Stomach smooth muscle (tissue), 2 donors: ENCODE results near the gene ARMC2.
A peak's percentile ranks its signal among the peaks of the same experiment; 100 is the strongest.

Experiments
- H3K27ac ChIP-seq: one replicate; pipeline ENCODE4 v1.7.0; 2013; ENCODE audit warnings: mild to moderate bottlenecking, low read length, inconsistent platforms
- H3K27me3 ChIP-seq, 2 donors: one replicate each; pipeline ENCODE4 v1.7.0; 2013; ENCODE audit warnings: low read length in 2 of 2; ENCODE audit not compliant: insufficient read depth in 2 of 2, control insufficient read depth in 1 of 2
- H3K36me3 ChIP-seq, 2 donors: one replicate each; pipeline ENCODE4 v1.7.0; 2013; ENCODE audit warnings: low read length in 2 of 2; ENCODE audit not compliant: control insufficient read depth in 2 of 2, insufficient read depth in 2 of 2
- H3K4me1 ChIP-seq: one replicate; pipeline ENCODE4 v1.7.0; 2013; ENCODE audit warnings: low read length; ENCODE audit not compliant: control insufficient read depth, insufficient read depth
- H3K4me3 ChIP-seq, 2 donors: one replicate each; pipeline ENCODE4 v1.7.0; 2013; ENCODE audit warnings: low read length in 2 of 2
- H3K9ac ChIP-seq, 2 donors: one replicate each; pipeline ENCODE4 v1.7.0; 2013; ENCODE audit warnings: low read length in 2 of 2, mild to moderate bottlenecking in 1 of 2
- H3K9me3 ChIP-seq, 2 donors: one replicate each; pipeline ENCODE4 v1.7.0; 2013; ENCODE audit warnings: low read length in 2 of 2; ENCODE audit not compliant: control insufficient read depth in 2 of 2
- donor health status: healthy.
- donor health status: Pancreatic carcinoma.

Gene ARMC2

DNA sequence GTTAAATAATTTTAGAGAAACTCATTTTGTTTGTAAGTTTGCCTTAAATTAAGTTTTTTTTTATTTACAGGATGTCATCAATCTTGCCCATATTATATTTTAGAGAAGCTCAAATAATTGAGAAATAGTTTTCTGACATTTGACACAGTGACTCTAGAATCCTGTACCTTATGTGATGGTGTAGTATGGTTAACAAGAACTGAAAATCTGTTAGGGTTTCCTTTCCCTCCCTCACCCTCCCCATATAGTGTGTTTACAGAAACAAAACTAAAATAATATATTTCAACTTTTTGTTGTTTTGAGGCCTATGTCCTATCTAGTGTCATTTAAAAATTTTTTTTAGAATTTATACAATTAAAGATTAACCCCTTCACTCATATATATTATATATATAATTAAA is 154.7 kb downstream of the ARMC2 start:
- Histone ChIP-seq H3K27me3 (no peaks in the 10 kb centered on the region), H3K9ac (peak overlapping the region; percentile 22 to 62), H3K4me1 (peaks cover 2% of the 10 kb centered on the region), H3K4me3 (no peak overlapping the region), H3K9me3 (no peaks in the 10 kb centered on the region), H3K27ac (peak overlapping the region; percentile 26), H3K36me3 (peaks cover 11 to 14% of the 10 kb centered on the region in 2 donors)

DNA sequence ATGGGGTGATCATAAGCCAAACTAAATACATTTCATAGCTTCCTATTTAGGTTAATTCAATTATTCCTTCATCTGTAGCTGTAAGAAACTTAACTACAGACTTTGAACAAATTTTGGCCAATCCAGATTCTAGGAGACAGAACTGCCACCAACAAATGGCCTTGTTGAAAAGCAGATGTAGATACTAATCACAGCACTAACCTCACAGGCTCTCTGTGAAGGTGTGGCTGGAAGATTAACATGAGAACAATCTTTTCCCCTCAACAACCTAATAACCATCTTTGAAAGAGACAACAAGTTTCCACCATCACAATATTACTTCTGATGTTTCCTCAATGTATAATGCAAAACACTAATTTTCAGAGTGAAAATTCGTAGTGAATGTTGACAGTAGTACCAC is 158.6 kb downstream of the ARMC2 start:
- H3K4me1 ChIP-seq, result no peaks in the 10 kb centered on the region
- H3K27me3 ChIP-seq, result no peaks in the 10 kb centered on the region
- peak overlapping the region; percentile 2 to 36 for H3K4me3 ChIP-seq
- no peaks in the 10 kb centered on the region for H3K9me3 ChIP-seq
- H3K36me3 ChIP-seq, result no peaks in the 10 kb centered on the region
- H3K9ac ChIP-seq, result peak overlapping the region in 1 of 2 donors; percentile 86
- peak overlapping the region; percentile 32 for H3K27ac ChIP-seq

DNA sequence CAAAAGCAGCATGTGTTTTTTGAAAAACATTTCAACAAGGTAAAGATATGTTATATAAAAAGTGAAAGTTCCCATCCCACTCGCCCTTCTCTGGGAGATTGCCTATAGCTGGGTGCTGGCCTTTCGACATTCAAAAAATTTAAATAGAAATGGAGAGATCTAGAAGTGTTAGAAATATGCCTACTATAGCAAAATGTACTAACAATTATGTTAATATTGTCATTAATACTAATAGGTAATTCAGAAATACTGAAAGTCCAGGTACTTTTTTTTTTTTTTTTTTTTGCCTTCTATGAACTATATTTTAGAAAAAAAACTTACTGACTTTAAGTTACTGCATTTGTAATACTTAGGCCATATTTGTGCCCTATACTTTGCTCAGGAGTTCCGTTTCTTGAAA is 159.3 kb downstream of the ARMC2 start:
- Histone ChIP-seq H3K9me3 (no peaks in the 10 kb centered on the region), H3K36me3 (no peaks in the 10 kb centered on the region), H3K27ac (no peak overlapping the region), H3K27me3 (no peaks in the 10 kb centered on the region), H3K9ac (peak overlapping the region in 1 of 2 donors; percentile 86), H3K4me1 (no peaks in the 10 kb centered on the region), H3K4me3 (peak overlapping the region; percentile 77 to 89)

DNA sequence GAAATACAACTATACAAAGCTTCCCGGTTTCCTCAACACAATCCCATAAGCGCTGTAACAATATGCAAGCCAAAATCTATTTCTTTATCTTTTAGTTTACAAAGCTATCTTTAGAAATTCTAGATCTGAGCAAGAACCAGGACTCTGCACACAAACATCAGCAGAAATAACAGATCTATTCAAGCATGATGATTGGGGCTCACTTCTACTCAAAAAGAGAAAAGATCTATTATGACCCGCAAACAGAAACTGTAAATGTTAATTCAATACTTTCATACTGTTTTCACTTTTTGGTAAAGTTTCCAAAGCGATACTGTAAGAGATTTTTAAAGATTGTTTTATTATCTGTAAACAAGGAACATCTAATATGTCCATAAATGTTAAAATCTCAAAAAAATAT is 159.8 kb downstream of the ARMC2 start:
- Histone ChIP-seq H3K4me1 (no peaks in the 10 kb centered on the region), H3K4me3 (peak overlapping the region; percentile 77 to 89), H3K9ac (peak overlapping the region; percentile 86 to 89), H3K27ac (peak overlapping the region; percentile 90), H3K9me3 (no peaks in the 10 kb centered on the region), H3K36me3 (no peaks in the 10 kb centered on the region), H3K27me3 (no peaks in the 10 kb centered on the region)

DNA sequence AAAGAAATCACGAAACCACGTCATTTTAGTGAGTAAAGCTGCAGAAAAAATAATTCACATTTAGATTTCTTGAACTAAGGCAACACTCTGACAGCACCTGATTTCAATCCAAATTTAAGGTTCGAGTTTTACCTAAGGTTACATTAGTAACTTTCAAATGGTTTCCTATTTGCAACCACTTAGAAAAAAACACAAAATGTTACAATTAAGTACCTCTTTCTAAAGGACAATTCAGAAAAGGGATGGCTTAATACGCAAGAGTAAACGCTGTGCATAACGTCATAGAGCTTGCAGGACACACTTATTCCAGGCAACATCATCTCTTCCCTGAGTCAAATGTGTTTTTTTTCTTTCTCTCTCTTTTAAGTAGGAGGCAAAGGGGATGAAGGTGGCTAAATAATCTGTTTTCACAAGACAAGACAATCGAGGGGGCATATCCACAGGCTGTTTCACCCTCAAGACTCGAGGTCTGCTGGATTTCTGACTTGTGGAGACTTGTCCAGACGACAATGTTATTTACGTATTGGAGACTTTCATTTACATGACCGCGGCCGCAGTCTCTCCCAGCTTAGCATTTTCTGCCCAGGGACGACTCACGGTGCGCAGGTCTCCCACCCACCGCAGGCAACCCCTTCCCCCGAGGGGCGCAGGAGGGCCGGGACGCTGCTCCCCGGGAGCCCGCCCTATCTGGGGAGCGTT is 160.5 kb downstream of the ARMC2 start:
- peak overlapping the region; percentile 86 to 89 for H3K9ac ChIP-seq
- H3K4me3 ChIP-seq, result peak overlapping the region; percentile 77 to 89
- no peaks in the 10 kb centered on the region for H3K4me1 ChIP-seq
- no peaks in the 10 kb centered on the region for H3K36me3 ChIP-seq
- H3K27ac ChIP-seq, result peak overlapping the region; percentile 90
- H3K9me3 ChIP-seq, result no peaks in the 10 kb centered on the region
- H3K27me3 ChIP-seq, result no peaks in the 10 kb centered on the region

DNA sequence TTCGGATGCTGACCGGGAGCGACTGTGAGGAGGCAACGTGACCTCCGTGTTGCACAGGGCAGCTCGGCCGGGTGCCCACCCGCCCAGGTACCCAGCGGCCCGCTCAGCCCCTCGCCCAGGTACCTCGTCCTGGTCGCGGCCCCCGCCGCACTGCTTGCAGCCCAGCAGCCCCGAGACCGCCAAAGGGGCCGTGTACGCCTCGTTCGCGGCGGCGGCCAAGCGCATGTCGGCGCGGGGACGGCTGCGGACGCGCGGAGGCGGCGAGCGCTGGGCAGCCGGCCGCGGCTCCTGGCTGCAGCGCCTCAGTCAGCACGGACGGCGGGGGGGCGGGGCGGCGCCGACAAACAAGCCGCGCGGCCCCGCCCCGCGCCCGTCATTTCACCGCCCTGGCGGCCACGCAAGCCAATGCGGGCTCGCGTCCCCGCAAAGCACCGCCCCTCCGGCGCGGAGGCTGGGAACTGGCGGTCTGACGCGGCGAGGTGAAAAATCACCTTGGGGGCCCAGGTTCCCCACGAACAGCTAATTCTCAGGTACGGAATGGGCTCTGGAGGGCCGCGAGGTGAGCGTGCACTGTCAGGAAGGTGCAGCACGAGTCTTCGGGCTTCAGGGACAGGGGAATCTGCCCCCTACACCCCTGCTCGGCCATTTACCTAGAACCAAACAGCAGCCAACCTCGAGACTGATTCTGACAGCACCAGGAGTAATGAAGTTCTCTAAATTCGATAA is 161.2 kb downstream of the ARMC2 start:
- Histone ChIP-seq H3K4me3 (peak overlapping the region; percentile 89 to 96), H3K27me3 (no peaks in the 10 kb centered on the region), H3K9ac (peak overlapping the region; percentile 89 to 98), H3K9me3 (no peaks in the 10 kb centered on the region), H3K27ac (peak overlapping the region; percentile 90), H3K4me1 (no peaks in the 10 kb centered on the region), H3K36me3 (no peaks in the 10 kb centered on the region)

DNA sequence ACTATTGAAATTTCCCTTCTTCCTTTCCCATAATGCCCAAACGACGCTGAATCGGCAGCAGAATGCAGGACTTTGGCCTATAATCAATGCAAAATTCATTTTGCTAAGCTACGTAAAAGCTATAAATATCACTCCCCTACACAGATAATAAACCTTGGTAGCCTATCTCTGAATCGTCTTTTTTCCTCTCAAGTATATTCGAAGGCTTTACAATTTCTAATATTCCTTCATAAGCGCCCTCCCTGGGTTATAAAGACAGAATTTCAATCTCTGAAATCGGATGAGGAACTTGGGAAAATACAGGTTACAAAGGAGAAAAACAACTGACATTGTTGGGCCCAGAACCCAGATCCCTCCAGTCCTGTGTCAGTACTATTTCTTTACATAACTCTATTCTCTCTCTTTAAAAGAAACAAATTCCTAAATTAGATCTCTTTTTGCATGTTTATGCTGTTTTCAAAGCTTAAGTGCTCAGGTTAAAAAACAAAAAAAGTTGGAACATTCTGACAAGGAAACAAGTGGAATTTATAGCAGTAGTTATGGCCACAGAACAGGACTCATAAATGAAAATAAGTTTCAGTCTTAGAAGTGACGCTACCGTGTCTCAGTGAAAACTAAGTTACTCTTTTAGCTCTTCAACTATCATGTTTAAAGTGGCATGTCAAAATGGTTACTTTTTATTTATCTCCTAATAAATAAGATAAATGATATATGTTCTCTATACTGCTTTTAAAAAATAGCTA is 161.9 kb downstream of the ARMC2 start:
- peak overlapping the region; percentile 89 to 98 for H3K9ac ChIP-seq
- no peaks in the 10 kb centered on the region for H3K9me3 ChIP-seq
- H3K4me1 ChIP-seq, result no peaks in the 10 kb centered on the region
- H3K36me3 ChIP-seq, result no peaks in the 10 kb centered on the region
- H3K27me3 ChIP-seq, result no peaks in the 10 kb centered on the region
- peak overlapping the region; percentile 82 for H3K27ac ChIP-seq
- H3K4me3 ChIP-seq, result peak overlapping the region; percentile 89 to 96

DNA sequence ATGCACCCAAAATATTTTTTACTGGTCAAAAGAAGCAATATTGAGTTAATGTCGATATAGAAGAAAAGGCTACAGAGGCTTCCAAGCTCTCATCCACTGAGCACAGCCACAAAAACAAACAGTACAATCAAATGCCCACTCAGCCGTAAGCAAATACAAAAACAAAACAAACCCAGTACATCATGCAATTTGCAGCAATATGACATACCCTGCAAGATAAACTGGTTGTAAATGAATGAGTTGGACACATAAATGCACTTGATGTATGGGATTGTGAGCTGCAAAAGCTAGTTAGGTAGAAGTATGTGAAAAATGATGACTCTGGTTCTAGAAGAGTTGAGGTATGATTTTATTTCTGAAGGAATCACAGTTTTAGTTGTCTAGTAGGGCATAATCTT is 162.5 kb downstream of the ARMC2 start:
- H3K4me1 ChIP-seq, result no peaks in the 10 kb centered on the region

DNA sequence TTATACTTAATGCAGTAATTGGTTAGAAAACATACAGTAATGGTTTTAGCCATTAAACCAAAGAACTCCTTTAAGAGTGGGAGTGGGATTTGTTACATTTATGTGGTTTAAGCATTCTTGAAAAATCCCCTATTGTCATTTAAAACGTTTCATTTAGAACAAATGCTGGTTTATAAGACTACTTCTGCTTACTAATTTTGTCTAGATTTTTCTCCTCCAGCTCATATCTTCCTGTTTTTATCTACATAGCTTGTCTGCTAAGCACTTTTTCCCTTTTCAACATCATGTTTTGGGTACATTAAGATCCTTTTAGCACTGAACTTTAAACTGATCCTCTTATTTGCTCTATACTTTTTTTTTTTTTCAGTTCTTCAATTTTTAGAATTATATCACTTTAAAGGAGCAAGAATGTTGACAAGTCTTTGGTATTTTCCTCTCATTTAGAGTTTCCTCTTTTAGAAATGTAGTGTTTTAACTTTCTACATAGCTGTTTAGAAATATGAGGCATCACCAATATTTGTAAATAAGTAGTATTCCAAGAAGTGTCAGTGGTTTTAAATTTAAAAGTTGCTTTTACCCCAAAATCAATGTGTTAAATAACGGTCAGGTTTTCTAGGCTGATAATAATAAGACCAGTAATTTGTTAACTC is 165.6 kb downstream of the ARMC2 start:
- no peak overlapping the region for H3K9ac ChIP-seq
- H3K4me3 ChIP-seq, result no peak overlapping the region
- H3K4me1 ChIP-seq, result no peaks in the 10 kb centered on the region
- H3K9me3 ChIP-seq, result no peaks in the 10 kb centered on the region
- H3K27me3 ChIP-seq, result no peaks in the 10 kb centered on the region
- H3K27ac ChIP-seq, result no peak overlapping the region
- H3K36me3 ChIP-seq, result no peaks in the 10 kb centered on the region

More for the DNA sequence above, 162.5 kb downstream of the ARMC2 start:
- Histone ChIP-seq H3K36me3 (no peaks in the 10 kb centered on the region), H3K9me3 (no peaks in the 10 kb centered on the region), H3K4me3 (peak overlapping the region in 1 of 2 donors; percentile 13), H3K9ac (no peak overlapping the region), H3K27ac (no peak overlapping the region), H3K27me3 (no peaks in the 10 kb centered on the region)

DNA sequence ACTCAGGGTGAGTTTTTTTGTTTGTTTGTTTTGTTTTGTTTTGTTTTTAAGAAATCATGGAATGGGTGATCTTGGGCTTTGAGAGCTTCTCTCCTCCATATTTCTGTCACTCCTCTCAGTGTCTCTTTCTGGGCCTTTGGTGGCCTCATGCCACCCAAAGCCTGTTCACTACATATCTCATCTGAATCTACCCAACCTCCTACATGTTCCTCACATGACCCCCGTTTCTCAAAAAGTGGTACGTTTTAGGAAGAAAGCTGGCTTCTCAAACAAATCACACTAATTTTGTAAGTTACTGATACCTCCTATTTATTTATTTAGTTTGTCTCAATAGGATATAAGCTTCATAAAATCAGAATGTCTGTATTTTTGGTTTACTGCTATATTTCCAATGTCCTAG is 166.4 kb downstream of the ARMC2 start:
- H3K27ac ChIP-seq, result no peak overlapping the region

More for the DNA sequence above, 166.4 kb downstream of the ARMC2 start:
- no peaks in the 10 kb centered on the region for H3K9me3 ChIP-seq
- no peaks in the 10 kb centered on the region for H3K4me1 ChIP-seq
- no peak overlapping the region for H3K9ac ChIP-seq
- H3K36me3 ChIP-seq, result no peaks in the 10 kb centered on the region
- H3K4me3 ChIP-seq, result no peak overlapping the region
- no peaks in the 10 kb centered on the region for H3K27me3 ChIP-seq
